ENCODE measurements around the gene LENG9. TPM values are rescaled to one million over a fixed set of nuclear protein-coding genes. Genes with fewer than 3 reads are reported as not detected.
"Not testable (repeated sequence)": the region's sequence is repeated elsewhere in the genome, so short reads cannot be mapped to it uniquely, and the experiment has no call there.

Gene LENG9
- total RNA-seq, 2 experiments from 2014 or later, result 5.3 to 5.6 TPM

DNA sequence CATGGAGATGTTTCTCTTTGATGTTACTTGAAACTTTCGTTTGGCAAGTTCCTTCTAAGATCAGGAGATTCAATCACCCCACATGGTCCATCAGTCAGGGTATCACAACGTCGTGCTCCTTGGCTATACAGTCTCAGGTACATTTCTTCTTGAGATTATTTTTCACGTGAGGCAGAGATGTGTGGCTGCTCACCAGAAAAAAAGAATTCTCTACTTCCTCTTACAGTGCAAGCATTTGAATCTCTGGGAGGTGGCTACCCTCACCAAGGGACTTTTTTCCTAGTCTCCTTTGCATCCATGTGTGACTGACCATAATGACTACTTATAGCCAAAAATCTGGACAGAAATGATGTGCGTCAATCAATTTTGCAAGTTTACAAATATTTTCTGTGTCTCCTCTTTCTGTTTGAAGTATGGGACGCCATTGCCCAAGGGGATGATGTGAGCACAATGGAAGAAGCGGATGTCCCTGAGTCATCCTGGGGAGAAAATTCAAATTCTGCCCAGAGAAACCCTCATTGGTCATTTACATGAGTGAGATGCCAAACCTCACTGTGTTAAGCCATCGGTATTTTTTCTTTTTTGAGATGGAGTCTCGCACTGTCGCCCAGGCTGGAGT, 30.5 kb upstream of the LENG9 start:
- CTCF ChIA-PET, result no interaction called here
- DNase-seq, result no peak
- Mint-ChIP-seq H3K4me1 (ENCODE audit: low read depth) (peaks cover 12% of the 10 kb centered on the region), H3K36me3 (no peaks in the 10 kb centered on the region), H3K9me3 (no peaks in the 10 kb centered on the region), H3K4me3 (no peak overlapping the region), H3K27me3 (peaks cover 27% of the 10 kb centered on the region), H3K27ac (no peak overlapping the region)
- POLR2A ChIA-PET, result no interaction called here
- intact Hi-C loops (cut with micrococcal nuclease), result no loop called here

DNA sequence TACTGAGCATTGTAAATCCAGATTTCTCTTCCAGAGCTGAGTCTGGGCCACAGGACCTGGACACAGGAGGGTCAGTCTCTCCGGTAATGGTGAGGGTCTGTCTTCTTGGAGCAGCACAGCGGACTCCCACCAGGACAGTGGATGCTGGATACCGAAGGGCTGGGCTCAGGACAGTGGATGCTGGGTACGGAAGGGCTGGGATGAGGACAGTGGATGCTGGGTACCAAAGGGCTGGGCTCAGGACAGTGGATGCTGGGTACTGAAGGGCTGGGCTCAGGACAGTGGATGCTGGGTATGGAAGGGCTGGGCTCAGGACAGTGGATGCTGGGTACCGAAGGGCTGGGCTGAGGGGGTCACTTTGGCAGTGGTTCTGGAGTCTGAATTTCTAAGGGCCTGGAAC, 29.5 kb upstream of the LENG9 start:
- CTCF ChIA-PET; POLR2A ChIA-PET; H3K4me1 Mint-ChIP-seq (ENCODE audit: low read depth); intact Hi-C loops (cut with micrococcal nuclease); H3K36me3 Mint-ChIP-seq; H3K9me3 Mint-ChIP-seq; DNase-seq; H3K27ac Mint-ChIP-seq: not testable (repeated sequence)
- peak overlapping the region; percentile 8 for H3K4me3 Mint-ChIP-seq
- H3K27me3 Mint-ChIP-seq, result peaks cover 22% of the 10 kb centered on the region

DNA sequence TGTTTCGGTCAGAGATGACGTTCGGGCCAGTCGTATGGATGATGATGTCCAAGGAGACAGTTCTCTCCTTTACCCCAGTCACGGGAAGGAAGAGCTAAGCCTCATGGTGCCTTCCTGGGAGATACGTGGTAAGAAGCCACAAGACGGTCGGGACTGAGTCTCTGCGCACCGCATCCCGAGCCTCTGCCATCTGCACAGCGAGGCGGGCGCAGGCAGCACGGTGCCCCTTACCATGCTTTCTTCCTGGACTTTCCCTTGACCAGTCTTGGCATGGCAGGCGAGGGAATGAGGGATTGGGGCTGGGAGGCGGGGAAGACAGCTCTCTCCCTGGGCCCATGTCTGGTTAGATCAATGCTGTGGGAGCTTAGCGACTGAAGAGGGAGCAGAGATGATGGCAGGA, 29.0 kb upstream of the LENG9 start:
- ChIA-PET CTCF (no interaction called here), POLR2A (no interaction called here)
- intact Hi-C loops (cut with micrococcal nuclease), result no loop called here
- Mint-ChIP-seq H3K27me3 (peaks cover 21% of the 10 kb centered on the region), H3K4me1 (ENCODE audit: low read depth) (peaks cover 2% of the 10 kb centered on the region), H3K9me3 (no peaks in the 10 kb centered on the region), H3K27ac (no peak overlapping the region), H3K4me3 (no peak overlapping the region), H3K36me3 (no peaks in the 10 kb centered on the region)
- DNase-seq, result no peak

DNA sequence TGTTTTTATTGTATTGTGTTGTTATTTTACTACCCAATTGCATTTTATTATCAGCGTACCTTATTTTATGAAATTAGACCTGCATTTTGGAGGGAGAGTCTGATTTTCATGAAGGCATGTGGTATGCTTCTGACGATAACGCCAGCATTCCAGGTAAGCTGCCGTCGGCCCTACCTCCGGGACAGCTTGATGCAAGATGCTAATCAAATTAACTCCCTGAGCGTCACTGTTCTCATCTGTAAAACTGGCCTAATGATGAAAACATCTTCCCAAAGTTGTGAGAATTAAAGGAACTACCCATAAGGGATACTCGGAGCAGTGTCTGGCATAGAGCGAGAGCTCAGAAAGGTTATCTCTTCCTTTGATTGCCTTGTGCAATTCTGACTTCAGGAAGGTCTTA, 26.2 kb upstream of the LENG9 start:
- no peaks in the 10 kb centered on the region for H3K36me3 Mint-ChIP-seq
- CTCF ChIA-PET, result interaction anchor here (1.0 kb wide), 1 partner anchor 8 kb away, joined by 4 read pairs; no protein-coding TSS in a partner anchor
- no peak for DNase-seq
- peaks cover 3% of the 10 kb centered on the region for H3K4me1 Mint-ChIP-seq (ENCODE audit: low read depth)
- no peak overlapping the region for H3K27ac Mint-ChIP-seq
- H3K9me3 Mint-ChIP-seq, result no peaks in the 10 kb centered on the region
- intact Hi-C loops (cut with micrococcal nuclease), result no loop called here
- POLR2A ChIA-PET, result no interaction called here
- no peak overlapping the region for H3K4me3 Mint-ChIP-seq
- H3K27me3 Mint-ChIP-seq, result peaks cover 16% of the 10 kb centered on the region

DNA sequence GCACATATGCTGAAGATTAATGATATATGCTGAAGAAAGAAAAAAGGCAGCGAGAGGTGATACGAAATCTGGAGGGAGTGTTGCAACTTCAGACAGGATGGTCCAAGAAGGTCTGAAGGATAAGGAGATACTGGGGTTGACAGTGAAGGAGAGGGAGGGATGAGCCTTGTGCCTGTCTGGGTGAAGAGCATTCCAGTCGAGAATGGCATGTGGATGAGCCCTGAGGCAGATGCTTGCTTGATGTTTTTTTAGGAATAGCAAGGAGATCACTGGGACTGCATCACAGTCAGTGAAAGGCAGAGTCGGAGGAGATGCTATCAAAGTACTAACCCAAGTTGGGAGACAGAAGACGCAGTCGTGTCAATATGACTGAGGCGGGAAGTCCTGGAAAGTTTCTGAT, 25.8 kb upstream of the LENG9 start:
- Mint-ChIP-seq H3K27ac (no peak overlapping the region), H3K4me3 (no peak overlapping the region), H3K9me3 (no peaks in the 10 kb centered on the region), H3K27me3 (peaks cover 17% of the 10 kb centered on the region), H3K4me1 (ENCODE audit: low read depth) (peaks cover 3% of the 10 kb centered on the region), H3K36me3 (no peaks in the 10 kb centered on the region)
- DNase-seq, result no peak
- POLR2A ChIA-PET, result no interaction called here
- intact Hi-C loops (cut with micrococcal nuclease), result no loop called here
- CTCF ChIA-PET, result interaction anchor here (1.0 kb wide), 1 partner anchor 8 kb away, joined by 4 read pairs; no protein-coding TSS in a partner anchor

DNA sequence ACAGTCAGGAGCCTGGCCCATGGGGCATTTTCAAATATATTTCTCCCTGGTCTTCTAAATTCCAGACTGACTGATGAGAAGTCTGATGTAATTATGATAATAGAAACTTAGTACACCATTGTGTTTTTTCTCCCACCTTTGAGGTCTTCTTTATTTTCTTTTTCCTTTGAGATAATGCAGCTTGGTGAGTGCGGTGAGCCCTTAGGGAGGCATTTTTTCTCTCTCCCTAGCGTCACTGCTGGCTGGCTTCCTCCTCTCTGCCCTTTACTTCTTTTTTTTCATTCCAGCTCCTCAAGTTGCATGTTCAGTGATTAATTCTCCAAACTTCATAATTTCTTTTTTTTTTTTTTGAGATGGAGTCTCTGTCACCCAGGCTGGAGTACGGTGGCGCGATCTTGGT, 22.3 kb upstream of the LENG9 start:
- Mint-ChIP-seq H3K27me3 (peaks cover 12% of the 10 kb centered on the region), H3K4me1 (ENCODE audit: low read depth) (peaks cover 5% of the 10 kb centered on the region), H3K27ac (no peak overlapping the region), H3K36me3 (no peaks in the 10 kb centered on the region), H3K4me3 (no peak overlapping the region), H3K9me3 (no peaks in the 10 kb centered on the region)
- POLR2A ChIA-PET, result no interaction called here
- intact Hi-C loops (cut with micrococcal nuclease), result no loop called here
- DNase-seq, result no peak
- CTCF ChIA-PET, result no interaction called here

DNA sequence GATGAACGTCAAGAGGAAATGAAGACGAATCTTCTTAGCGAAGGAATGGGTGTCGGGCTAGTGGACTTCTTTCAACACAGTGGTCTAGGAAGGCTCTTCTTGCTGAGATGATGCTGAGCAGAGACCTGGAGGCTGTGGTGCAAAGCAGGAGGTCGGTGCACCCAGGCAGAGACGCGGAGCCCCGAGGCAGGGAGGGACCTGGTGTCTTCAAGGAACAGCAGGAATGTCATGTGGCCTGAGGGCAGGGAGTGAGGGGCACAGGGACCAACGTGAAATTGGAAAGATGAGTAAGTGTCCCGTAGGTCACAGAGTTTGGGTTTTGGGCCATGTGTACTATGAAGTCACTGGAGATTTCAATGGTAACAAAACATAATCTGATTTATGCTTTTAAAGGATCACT, 20.9 kb upstream of the LENG9 start:
- ChIA-PET POLR2A (no interaction called here), CTCF (no interaction called here)
- Mint-ChIP-seq H3K4me3 (no peak overlapping the region), H3K4me1 (ENCODE audit: low read depth) (peaks cover 5% of the 10 kb centered on the region), H3K9me3 (no peaks in the 10 kb centered on the region), H3K27me3 (peaks cover 16% of the 10 kb centered on the region), H3K36me3 (no peaks in the 10 kb centered on the region), H3K27ac (no peak overlapping the region)
- DNase-seq, result no peak
- intact Hi-C loops (cut with micrococcal nuclease), result no loop called here

DNA sequence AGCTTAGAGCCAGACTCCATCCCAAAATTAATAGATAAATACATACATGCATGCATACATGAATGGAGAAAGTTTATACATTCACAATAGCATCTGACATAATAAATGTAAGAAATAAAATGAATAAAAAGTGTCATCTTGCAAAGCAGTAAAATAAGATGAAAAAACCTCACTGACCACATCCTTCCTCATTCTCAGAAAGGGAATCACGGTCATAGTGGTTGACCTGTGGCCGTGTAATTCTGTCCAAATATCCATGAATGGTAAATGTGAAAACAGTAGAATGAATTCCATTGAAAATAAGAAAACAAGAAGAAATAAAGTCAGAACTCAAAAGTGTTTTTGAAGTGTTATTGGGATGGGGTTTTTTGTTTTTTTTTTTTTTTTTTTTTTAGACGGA, 19.3 kb upstream of the LENG9 start:
- intact Hi-C loops (cut with micrococcal nuclease), result no loop called here

DNA sequence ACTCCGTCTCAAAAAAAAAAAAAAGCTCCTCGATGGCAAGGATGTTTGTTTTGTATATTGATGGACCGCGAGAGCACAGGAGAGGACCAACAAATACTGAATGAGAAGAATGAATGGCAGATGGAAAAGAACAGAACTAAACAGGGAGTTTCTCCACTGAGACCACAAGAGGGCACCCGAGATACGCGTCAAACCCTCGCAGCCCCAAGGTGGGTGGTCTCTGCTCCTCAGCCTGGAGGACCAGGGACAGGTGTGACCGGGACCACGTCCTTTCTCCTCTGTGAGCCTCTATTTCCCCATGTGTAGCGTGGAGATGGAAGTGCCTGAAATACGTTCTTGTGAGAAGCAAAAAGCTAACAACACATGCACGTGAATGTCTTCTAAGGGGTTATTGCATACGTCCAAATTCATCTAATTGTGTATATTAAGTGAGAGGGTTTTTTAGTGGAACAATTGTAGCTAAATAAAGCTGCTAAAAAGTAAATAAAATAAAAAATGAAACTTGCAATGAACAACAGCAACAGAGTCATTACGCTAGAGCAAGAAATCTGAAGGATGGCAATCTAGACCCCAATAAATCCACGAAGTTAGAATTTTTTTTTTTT, 17.9 kb upstream of the LENG9 start:
- CTCF ChIA-PET, result interaction anchor here (0.6 to 6.5 kb wide), 15 partner anchors 8 to 1584 kb away, joined by 3 to 77 read pairs (median 4); partner anchors contain the start of gene CDC42EP5
- POLR2A ChIA-PET, result no interaction called here

More for the DNA sequence above, 19.3 kb upstream of the LENG9 start:
- no peak for DNase-seq
- Mint-ChIP-seq H3K9me3 (no peaks in the 10 kb centered on the region), H3K4me1 (ENCODE audit: low read depth) (peaks cover 5% of the 10 kb centered on the region), H3K27me3 (peaks cover 19% of the 10 kb centered on the region), H3K27ac (no peak overlapping the region), H3K4me3 (no peak overlapping the region), H3K36me3 (no peaks in the 10 kb centered on the region)
- ChIA-PET POLR2A (no interaction called here), CTCF (interaction anchor here (0.6 to 6.5 kb wide), 2 partner anchors 101 to 191 kb away, joined by 3 to 77 read pairs; no protein-coding TSS in a partner anchor)

DNA sequence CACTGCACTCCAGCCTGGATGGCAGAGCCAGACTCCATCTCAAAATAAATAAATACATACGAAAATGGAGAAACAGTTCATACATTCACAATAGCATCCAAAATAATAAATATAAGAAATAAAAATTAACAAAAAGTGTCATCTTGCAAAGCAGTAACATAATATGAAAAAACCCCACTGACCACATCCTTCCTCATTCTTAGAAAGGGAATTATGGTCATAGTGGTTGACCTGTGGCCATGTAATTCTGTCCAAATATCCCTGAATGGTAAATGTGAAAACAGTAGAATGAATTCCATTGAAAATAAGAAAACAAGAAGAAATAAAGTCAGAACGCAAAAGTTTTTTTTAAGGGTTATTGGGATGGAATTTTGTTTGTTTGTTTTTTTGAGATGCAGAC, 16.5 kb upstream of the LENG9 start:
- Mint-ChIP-seq H3K4me1 (ENCODE audit: low read depth) (peaks cover 2% of the 10 kb centered on the region), H3K27ac (no peak overlapping the region), H3K36me3 (no peaks in the 10 kb centered on the region), H3K27me3 (peaks cover 26% of the 10 kb centered on the region), H3K9me3 (no peaks in the 10 kb centered on the region), H3K4me3 (no peak overlapping the region)
- CTCF ChIA-PET, result interaction anchor here (0.9 to 6.5 kb wide), 6 partner anchors 10 to 200 kb away, joined by 3 to 77 read pairs (median 6); no protein-coding TSS in a partner anchor
- POLR2A ChIA-PET, result no interaction called here
- DNase-seq, result no peak
- intact Hi-C loops (cut with micrococcal nuclease), result no loop called here

More for the DNA sequence above, 17.9 kb upstream of the LENG9 start:
- H3K4me3 Mint-ChIP-seq, result peak overlapping the region; percentile 27
- DNase-seq, result peak; percentile 37
- no peaks in the 10 kb centered on the region for H3K9me3 Mint-ChIP-seq
- intact Hi-C loops (cut with micrococcal nuclease), result no loop called here
- H3K4me1 Mint-ChIP-seq (ENCODE audit: low read depth), result peaks cover 5% of the 10 kb centered on the region
- H3K27ac Mint-ChIP-seq, result peak overlapping the region; percentile 4
- H3K36me3 Mint-ChIP-seq, result no peaks in the 10 kb centered on the region
- H3K27me3 Mint-ChIP-seq, result peaks cover 28% of the 10 kb centered on the region

DNA sequence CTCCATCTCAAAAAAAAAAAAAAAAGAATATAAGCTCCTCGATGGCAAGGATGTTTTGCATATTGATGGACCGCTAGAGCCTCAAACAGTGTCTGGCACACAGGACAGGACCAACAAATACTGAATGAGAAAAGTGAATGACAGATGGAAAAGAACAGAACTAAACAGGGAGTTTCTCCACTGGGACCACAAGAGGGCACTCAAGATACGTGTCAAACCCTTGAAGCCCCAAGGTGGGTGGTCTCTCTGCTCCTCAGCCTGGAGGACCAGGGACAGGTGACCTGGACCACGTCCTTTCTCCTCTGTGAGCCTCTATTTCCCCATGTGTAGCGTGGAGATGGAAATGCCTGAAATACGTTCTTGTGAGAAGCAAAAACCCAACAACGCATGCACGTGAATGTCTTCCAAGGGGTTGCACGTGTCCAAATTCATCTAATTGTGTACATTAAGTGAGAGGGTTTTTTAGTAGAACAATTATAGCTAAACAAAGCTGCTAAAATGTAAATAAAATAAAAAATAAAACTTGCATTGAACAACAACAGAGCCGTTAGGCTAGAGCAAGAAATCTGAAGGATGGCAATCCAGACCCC, 15.2 kb upstream of the LENG9 start:
- CTCF ChIA-PET, result interaction anchor here (0.6 to 6.5 kb wide), 9 partner anchors 8 to 203 kb away, joined by 3 to 77 read pairs (median 4); partner anchors contain the start of gene LENG8
- POLR2A ChIA-PET, result no interaction called here
- peaks cover 24% of the 10 kb centered on the region for H3K27me3 Mint-ChIP-seq
- peaks cover 2% of the 10 kb centered on the region for H3K4me1 Mint-ChIP-seq (ENCODE audit: low read depth)
- H3K4me3 Mint-ChIP-seq, result no peak overlapping the region
- no peaks in the 10 kb centered on the region for H3K36me3 Mint-ChIP-seq
- no peaks in the 10 kb centered on the region for H3K9me3 Mint-ChIP-seq
- peak; percentile 31 for DNase-seq
- no peak overlapping the region for H3K27ac Mint-ChIP-seq
- intact Hi-C loops (cut with micrococcal nuclease), result loop anchor here (1.0 kb wide), 1 partner anchor 198 kb away; no protein-coding TSS in a partner anchor

DNA sequence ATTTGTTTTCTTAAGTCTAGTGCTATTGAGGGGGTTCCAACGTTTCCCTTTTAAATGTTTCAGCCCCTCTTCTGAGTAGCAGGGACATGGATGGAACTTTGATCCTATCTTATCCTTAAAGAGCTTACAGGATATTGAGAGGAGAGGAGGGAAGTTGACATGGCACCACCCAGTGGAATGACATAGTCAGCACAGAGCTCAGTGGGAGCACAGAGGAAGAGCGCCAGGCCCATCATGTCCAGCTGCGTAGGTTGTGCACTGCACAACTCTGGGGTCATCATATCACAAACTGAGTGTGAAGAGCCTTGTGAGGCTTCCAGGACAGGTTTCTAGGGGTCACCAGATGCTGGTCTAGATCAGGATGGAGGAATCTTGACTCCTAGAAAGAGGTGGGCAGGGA, 14.1 kb upstream of the LENG9 start:
- ChIA-PET POLR2A (no interaction called here), CTCF (interaction anchor here (1.5 to 6.5 kb wide), 3 partner anchors 7 to 197 kb away, joined by 3 to 77 read pairs (median 8); no protein-coding TSS in a partner anchor)
- no peak for DNase-seq
- intact Hi-C loops (cut with micrococcal nuclease), result loop anchor here (1.0 kb wide), 1 partner anchor 199 kb away; no protein-coding TSS in a partner anchor
- H3K4me3 Mint-ChIP-seq, result no peak overlapping the region
- H3K27me3 Mint-ChIP-seq, result peaks cover 27% of the 10 kb centered on the region
- H3K27ac Mint-ChIP-seq, result no peak overlapping the region
- no peaks in the 10 kb centered on the region for H3K36me3 Mint-ChIP-seq
- H3K4me1 Mint-ChIP-seq (ENCODE audit: low read depth), result peaks cover 7% of the 10 kb centered on the region
- H3K9me3 Mint-ChIP-seq, result no peaks in the 10 kb centered on the region

Data from activated CD4-positive, alpha-beta memory T cell treated with anti-CD3 and anti-CD28 coated beads for 36 hours (primary cell).